ENCODE data around the gene PLVAP. TPM values are rescaled to one million over a fixed set of nuclear protein-coding genes. Genes with fewer than 3 reads are reported as not detected.

PLVAP gene
- total RNA-seq, 1 experiment from 2014 or later = not detected

DNA sequence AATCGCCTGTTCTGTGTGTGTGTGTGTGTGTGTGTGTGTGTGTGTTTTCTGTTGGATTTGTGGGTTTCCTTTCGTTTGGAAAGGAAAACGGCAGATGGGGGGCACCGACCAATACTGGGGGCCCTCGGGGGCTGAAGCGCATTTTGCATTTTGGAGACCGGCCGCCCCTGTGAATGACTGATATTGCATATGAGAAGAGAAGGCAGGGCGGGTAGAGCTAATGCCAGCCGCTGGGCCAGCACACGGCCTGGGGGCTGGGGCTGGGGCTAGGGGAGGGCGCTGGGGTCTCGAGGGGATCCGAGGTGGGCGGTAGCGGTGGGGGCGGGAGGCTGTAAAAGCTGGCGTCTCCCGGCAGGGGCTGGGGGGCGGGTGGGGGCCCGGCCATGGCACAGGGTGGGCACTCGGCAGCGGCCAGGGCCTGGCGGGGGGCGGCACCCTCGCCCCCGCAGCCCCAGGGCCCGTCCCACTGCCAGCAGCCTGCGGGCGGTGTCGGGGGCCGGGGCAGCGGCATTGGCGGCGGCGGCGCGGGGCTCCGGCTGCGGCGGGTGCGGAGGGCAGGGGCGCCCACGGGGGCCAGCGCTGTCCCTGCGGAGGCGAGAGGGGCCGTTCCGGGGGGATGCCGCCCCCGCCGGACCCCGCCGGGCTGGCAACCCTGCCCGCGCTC is 53.7 kb downstream of the PLVAP start:
- no peak for DNase-seq (ENCODE audit: low spot score)

DNA sequence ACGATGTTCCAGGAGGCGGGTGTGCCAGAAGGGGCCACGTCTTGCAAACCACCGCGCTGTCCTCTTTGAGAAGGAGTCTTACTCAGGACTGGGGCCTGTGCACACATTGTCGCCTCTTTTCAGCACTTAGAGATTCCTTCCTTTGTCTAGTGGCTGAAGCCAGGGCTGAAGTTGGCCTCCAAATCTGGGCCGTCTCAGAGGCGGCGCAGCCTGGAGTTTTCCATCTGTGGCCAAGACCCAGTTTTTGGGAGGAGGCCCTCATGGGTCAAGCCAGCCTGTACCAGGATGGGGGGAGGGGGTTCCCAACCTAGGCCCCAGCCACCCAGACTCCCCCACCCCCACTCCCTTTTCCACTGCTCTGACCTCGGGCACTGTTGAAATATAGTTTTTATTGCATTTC is 54.3 kb downstream of the PLVAP start:
- DNase-seq (ENCODE audit: low spot score) = no peak

DNA sequence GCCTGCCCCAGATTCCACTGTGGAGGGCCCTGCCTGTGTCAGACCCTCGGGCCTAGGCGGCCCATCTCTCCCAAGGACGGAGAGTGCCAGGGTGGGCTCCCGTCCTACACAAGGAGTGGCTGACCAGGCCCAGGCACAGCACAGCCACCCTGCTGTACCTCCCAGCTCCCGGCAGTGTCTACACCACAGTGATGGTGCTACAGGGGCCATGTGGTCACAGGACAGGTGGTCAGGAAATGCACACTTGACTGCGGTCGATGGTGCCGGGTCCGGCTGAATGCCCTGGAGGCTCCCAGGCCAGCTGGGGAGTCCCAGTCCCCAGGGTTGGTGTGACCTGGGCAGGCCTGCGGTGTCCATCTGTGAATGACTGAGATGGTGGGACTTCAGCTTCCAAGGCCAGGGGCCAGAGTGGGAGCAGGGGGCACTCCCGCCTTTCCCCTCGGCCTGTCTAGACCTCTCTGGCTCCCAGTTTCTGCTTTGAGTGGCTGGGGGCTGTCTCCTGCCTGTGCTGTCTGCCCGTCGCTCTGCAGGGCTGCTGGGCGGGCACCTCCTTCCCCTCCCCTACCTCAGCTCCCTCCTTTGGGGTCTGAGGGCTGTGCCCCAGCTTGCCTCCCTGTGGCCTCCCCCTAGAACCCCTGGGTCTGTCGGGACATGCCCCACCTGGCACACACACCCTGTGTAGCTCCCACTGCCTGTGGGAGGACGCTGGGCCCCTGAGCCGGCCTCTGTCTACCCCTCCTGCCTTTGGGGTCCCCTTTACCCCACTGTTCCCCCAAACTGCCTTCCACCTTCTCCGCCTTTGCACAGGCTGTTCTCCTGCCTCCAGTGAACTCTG is 55.3 kb downstream of the PLVAP start:
- no peak for DNase-seq (ENCODE audit: low spot score)

DNA sequence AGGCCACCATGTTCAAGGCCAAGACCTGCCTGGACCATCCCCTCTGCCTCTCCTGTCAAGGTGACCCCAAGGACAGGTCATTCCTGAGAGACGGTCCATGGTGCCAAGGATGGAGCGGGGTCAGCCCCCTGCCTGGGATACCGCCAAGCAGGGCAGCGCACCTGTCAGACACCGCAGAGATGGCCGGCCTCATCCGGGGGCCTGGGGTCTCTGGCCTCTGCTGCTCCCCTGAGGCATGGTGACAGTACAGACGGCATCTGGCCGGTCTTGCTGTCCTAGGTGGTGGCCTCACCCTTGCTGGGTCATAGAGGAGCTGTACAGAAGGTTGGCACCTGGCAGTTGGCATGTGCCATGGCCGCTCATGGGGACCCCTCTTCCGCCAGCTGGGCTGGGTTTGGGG is 56.7 kb downstream of the PLVAP start:
- no peak for DNase-seq (ENCODE audit: low spot score)

DNA sequence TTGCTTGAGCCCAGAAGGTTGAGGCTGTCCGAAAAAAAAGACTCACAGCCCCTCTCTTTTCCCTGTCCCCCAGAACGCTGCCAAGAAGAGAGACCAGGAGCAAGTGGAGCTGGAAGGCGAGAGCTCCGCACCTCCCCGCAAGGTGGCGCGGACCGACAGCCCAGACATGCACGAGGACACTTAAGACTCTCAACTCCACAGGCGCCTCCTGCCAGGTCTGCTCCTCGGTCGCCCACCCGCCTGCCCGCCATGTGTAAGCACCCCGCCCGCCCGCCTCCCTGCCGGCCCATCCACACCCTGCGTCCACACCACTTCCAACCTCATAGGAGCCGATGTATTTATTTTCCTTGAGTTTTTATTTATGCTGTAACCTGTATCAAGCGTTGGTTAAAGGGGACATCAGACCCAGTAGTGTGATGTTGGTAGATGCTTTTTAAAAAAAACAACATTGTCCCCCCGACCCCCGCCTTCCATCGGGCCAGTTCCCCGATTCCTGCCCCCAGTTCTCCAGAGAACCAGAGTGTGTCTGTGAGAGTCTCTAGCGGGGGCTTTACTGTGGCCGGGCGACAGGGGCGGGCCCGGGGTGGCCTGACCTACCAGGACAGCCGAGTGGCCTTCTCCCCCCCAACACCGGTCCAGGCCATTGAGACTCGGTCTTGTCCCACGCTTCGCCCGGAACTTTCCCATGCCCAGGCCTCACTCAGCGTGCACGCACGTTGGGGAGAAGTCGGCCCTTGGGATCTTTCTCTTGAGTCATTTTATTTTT is 57.5 kb downstream of the PLVAP start:
- DNase-seq (ENCODE audit: low spot score) = no peak

DNA sequence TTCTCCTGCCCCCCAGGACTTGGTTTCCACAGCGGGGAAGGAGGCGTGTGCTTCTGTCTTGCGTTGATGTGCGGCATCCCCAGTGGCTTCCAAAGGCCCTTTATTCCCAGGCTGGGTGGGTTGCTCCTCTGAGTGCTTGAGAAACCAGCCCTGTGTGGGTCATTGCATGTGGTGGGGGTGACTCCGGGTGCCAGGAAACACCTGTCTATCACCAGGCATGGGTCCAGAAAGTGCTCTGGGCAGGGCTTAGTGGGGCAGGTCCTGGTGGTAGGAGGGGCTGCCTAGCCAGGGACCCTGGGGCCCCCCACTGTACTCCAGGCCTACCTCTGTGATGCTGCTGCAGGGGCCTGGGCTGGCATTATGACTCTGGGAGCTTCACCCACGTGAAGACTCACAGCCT is 58.2 kb downstream of the PLVAP start:
- DNase-seq (ENCODE audit: low spot score) = no peak

DNA sequence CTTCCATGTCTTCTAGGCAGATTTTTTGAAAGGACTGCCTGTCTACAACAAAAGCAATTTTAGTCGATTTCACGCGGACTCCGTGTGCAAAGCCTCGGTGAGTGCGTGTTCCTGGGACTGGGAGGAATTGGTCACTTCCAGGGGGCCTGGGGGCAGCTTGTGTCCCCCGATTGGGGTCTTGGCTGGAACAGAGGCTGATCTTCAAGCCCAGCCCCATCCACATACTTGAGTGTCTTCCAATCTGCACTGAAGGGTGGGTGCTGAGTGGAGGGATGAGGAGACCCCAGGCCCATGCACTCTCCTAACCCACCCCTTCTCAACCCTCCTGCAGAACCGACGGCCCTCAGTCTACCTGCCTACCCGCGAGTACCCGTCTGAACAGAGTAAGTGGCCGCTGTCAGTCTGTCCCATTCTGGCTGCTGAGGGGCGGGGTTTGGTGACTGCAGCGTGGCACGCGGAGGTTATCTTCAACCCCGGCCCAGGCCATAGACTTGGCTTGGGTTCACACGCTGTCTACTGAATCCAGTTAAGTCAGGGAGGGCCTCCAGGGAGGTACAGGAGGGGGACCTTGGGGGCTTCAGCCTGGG is 63.0 kb downstream of the PLVAP start:
- DNase-seq (ENCODE audit: low spot score) = no peak

DNA sequence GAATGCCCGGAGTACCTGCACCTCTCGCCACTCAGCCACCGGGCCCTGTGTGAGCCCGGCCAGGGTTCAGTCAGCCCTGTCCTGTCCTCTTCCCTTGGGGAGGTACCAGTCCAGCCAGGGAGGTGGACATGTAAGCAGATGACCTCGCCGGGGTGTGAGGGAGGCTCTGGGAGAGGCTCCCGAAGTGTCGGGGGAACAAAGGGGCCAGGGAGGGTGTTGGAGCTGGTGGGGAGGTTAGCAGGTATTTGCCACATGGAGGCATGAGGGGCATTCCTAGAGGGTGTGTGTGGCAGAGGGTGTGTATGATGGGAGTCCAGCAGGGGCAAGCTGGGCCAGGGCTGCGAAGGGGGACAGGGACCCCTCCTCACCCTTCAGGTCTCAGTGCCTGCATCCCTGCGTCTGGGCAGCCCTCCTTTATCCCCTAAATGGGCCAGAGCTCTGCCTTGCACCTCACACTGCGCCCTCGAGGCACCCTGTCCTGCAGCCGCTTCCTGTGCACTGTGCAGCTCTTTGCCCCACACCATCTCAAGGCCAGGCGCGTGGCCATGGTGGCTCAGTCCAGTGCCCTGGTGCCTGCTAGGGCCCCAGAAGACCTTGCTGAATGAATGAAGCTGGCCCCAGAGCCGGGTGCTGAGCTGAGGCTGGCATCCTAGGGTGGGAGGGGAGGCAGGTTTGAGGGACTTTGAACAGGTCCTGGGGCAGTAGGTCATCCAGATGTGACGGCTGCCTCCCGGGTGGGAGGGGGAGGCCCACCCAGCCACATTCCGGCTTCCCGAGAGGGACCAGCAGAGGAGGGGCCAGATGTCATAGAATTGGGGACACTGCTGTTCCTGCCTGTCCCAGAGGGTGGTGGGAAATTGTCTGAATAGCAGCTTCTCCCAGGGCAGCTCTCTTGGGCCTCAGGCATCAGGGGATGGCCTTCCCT is 64.7 kb downstream of the PLVAP start:
- no peak for DNase-seq (ENCODE audit: low spot score)

DNA sequence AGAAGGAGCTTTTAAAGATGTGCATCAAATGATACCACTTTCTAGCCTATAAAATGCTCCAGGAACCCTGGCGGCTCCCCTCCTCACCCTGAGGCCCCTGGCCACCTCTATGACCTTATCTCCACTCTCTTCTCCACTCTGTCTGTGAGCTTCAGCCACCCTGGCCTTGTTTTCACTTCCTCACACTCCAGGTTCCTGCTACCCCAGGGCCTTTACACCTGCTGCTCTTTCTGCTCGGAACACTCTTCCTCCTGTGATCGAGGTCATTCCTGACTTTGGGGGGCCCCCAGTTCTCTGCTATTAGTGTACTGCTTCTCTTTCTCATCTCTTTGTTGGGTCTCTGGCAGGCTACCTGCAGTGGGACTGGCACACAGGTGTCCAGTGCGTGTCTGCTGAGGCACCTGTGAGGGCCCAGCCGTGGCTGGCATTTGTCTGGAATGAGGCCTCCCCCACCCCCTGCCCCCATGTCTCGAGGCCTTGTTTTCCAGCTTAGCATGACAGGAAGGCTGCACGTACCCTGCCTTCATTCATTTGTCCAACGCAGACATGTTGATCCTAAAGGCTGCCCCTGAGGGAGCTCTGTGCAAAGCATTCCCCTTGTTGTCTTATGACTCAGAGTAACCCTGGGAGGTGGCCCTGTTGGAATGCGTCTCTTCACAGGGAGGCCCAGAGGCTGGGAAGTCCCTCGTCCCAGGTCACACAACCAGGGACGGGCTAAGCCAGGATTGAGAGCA is 65.5 kb downstream of the PLVAP start:
- peak; percentile 93 for DNase-seq (ENCODE audit: low spot score)

DNA sequence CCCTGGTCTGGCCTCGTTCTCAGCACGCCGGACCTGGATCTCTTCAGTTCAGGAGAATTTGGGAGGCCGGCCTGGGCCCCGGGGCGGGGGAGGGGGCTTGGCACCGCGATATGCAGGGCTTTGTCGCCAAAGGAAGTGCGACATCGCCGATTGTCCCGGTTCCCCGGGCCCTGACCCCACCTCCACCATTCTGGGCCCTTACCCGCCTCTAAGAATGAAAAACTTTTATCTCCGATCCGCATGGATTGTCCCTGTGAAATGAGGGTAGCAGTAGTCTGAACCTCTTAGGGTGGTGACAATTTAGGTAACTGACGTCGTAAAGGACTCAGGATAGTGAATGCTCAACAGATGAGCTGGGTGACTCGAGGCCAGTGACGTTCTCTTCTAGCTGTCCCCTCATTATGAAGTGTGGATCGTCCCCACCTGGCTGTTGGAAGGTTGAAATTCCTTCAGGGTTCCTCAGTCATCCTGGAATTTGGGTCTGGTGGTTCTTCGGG is 67.1 kb downstream of the PLVAP start:
- no peak for DNase-seq (ENCODE audit: low spot score)

DNA sequence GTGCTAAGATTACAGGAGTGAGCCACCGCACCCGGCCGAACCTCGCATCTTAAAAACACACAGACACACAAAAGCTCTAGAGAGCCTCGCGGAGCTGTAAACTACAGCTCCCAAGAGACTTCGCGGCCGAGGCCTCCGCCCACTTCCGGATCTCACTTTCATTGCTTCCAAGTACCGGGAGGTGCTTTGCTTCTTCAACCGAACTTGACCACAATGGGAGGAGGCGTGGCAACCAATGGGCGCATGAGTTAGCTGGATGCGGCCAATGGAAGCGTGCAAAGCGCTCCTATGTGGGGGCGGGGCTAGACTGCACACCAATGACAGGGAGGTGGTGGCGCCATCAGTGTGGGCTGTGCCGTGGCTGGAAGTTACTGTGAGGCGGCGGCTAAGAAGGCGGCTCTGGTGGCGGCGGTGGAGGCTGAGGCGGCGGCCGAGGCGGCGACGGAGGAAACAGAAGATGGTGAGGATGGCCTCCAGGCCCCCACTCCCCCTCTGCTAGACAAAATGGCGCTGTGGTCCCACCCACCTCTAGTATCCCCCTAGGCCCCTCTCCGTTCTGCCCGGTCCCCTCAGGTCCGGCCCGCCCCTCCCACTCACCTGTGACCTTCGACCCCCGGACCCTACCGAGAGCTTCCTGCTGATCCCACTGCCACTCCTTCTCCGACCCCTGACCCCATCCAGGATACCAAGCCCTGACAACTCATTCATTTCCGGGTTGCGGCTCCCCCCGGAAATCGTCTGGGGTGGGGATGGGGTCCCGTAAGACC is 67.8 kb downstream of the PLVAP start, which contains the start of gene DDA1:
DDA1 (plus strand) TSS at position 366 of the 767 bp plus-strand sequence; CDS start at position 458, 92 bp downstream.
- DNase-seq (ENCODE audit: low spot score) = peak; percentile 100

DNA sequence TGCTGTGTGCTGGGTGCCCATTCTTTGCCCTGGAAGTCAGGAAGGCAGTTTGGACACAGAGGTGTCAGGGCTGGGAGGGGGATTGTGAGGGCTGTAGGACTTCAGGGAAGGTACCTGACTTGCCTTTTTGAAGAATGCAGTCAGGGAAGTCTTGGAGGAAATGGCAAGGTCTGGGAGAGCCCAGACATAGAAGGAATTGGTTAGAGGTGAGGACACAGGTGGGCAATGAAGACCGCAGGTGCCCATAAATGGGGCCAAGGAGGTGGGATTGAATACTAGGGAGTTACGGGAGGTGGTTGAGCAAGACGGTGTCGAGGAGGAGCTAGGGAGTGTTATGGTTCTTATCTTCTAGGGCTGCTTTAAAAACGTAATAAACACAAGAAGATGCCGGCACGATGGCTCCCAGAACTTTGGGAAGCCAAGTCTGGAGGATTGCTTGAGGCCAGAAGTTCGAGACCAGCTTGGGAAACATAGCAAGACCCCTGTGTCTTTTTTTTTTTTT is 69.2 kb downstream of the PLVAP start:
- DNase-seq (ENCODE audit: low spot score) = no peak

DNA sequence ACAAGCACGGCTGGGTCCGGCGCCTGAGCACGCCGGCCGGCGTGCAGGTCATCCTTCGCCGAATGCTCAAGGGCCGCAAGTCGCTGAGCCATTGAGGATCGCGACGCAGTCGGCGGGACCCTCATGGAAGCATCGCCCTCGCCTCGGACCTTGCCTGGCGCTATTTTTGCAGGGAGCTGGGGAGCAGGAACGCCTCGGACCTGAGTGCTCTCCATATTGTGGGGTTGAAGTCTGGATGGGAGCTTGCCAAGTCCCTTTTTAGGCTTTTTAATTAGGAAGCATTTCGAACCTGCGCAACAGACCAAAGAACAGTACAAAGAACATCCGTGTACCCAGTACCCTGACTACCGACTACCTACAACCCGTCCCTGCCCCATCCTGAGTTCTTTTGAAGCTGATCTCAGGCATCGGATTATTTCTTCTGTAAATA is 70.8 kb downstream of the PLVAP start:
- no peak for DNase-seq (ENCODE audit: low spot score)

DNA sequence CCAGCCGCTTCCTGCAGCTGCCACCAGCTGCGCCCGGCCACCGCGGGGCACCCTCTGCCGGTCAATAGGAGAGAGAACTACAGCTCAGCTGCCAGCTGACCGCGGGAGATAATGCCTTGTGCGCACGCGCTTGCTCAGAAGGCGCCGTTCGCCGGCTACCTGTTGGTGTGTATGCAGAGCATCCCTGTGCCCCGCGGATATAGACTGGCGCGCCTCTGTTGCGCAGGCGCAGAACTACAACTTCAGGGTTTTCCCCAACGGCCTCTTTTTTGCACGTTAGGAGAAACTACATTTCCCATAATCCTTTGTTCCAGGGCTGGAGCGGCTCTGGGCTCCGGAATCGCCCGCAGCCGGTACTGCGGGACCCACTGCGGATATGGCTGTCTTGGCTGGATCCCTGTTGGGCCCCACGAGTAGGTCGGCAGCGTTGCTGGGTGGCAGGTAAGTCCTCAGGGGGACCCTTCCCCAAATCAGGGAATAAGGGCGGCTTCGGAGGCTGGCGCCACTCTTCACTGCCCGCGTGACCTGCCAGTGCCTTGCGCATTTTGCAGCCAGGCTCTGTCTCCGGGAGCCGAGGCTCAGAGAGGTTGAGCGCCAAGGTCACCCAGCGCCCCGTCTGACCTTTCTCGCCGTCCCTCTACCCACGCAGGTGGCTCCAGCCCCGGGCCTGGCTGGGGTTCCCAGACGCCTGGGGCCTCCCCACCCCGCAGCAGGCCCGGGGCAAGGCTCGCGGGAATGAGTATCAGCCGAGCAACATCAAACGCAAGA is 71.4 kb downstream of the PLVAP start, which contains the start of gene MRPL34:
MRPL34 (plus strand) TSS at position 356 of the 768 bp plus-strand sequence; CDS start at position 377, 21 bp downstream.
- peak; percentile 100 for DNase-seq (ENCODE audit: low spot score)

DNA sequence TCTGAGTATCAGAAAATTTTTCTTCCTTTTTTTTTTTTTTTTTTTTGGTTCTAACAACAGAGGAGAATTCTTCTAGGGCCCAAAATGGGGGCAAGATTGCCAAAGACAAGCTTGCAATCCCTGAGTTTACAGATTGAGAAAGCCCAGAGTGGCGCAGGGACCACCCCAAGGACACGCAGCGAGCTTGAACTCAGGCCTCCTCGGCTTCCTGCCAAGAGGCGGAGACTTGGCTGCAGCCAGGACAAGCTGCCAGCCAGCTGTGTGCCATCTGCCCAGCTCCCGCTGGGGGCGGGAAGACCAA is 72.0 kb downstream of the PLVAP start:
- DNase-seq (ENCODE audit: low spot score) = no peak

DNA sequence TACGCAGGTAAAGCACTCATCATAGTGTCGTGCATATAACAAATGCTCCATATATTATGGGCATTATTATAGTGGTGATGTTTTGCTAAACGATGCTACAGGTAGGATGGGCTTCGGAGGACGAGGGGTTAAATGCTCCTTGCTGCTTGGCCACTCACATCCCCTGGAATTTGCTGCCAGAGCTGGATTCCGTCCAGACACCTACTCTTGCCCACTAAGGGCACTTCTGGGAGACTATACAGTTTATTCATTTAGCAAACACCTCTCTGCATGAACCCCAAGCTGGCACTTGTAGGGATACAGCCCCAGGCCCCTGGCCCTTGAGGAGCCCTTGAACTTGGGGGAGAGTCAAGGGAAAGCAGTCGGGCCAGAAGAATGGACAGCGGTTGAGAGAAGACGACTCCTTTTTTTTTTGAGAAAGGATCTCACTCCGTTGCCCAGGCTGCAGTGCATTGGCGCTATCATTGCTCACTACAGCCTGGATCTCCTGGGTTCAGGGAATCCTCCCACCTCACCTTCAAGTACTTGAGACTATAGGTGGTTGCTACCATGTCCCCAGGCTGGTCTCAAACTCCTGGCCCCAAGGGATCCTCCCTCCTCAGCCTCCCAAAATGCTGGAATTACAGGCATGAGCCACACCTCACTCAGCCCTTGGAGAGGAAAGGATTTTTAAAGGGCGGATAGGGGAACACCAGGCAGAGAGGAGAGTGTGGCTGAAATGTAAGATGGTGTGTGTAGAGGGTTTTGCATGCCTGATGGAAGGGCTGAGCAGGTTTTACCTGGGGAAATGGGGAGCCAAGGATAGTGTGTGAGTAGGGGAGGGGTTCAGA is 72.5 kb downstream of the PLVAP start:
- no peak for DNase-seq (ENCODE audit: low spot score)

DNA sequence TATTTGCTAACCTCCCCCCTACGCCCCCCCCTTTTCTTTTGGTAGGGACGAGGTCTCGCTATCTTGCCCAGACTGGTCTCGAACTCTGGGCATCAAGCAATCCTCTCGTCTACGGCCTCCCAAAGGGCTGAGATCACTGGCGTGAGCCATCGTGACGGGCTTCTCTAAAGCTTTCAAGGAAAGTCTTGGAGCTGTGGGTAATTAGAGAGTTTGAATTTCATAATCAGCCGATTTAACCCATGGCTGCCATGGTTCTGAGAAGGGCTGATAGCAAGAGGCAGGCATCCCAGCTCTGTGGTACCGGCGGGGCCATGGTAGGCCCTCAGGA is 73.2 kb downstream of the PLVAP start:
- no peak for DNase-seq (ENCODE audit: low spot score)
